HL-60/S4 treated with retinoic acid at 250 ng/mL for 4 days and 3 days (cell line): ENCODE results near the gene CCDC14.
"Not testable (repeated sequence)": the region's sequence is repeated elsewhere in the genome, so short reads cannot be mapped to it uniquely, and the experiment has no call there.

Experiments used
- in situ Hi-C: fragments of 300-500 bp; cut with MboI; formaldehyde crosslinking; loops from 2 replicates; pipeline ENCODE4 v1.7.0; 2022; ENCODE audit warnings: low sequenced_read_pairs

CCDC14 gene

GRCh38 chr3:123914829-123915228, 46.2 kb downstream of the CCDC14 start:
- in situ Hi-C loops = no loop called here

GRCh38 chr3:123909785-123910184, 51.2 kb downstream of the CCDC14 start:
- in situ Hi-C loops = no loop called here

- in situ Hi-C loops = no loop called here
Observed at GRCh38 chr3:123907720-123908119, 53.3 kb downstream of the CCDC14 start.

GRCh38 chr3:123899300-123899865, 61.6 kb downstream of the CCDC14 start:
- in situ Hi-C loops = no loop called here

GRCh38 chr3:123893012-123893411, 68.0 kb downstream of the CCDC14 start:
- in situ Hi-C loops = no loop called here

GRCh38 chr3:123892195-123892594, 68.8 kb downstream of the CCDC14 start:
- in situ Hi-C loops = no loop called here

- in situ Hi-C loops = not testable (repeated sequence)
Observed at GRCh38 chr3:123890991-123891390, 70.0 kb downstream of the CCDC14 start.

GRCh38 chr3:123890162-123890561, 70.9 kb downstream of the CCDC14 start:
- in situ Hi-C loops = not testable (repeated sequence)

GRCh38 chr3:123884993-123885392, 76.0 kb downstream of the CCDC14 start:
- in situ Hi-C loops = no loop called here

- in situ Hi-C loops = no loop called here
Observed at GRCh38 chr3:123884203-123884831, 76.7 kb downstream of the CCDC14 start, which contains the start of gene MYLK. Gene MYLK, minus strand, starts transcription at chr3:123884332. Its CDS starts 90,491 bp downstream, at chr3:123793841.

GRCh38 chr3:123883701-123884202, 77.3 kb downstream of the CCDC14 start:
- in situ Hi-C loops = no loop called here

GRCh38 chr3:123883111-123883510, 77.9 kb downstream of the CCDC14 start:
- in situ Hi-C loops = no loop called here

- in situ Hi-C loops = no loop called here
Observed at GRCh38 chr3:123881771-123882170, 79.3 kb downstream of the CCDC14 start.

GRCh38 chr3:123880998-123881561, 79.9 kb downstream of the CCDC14 start:
- in situ Hi-C loops = no loop called here

- in situ Hi-C loops = no loop called here
Observed at GRCh38 chr3:123878807-123879206, 82.2 kb downstream of the CCDC14 start.

GRCh38 chr3:123877965-123878364, 83.1 kb downstream of the CCDC14 start:
- in situ Hi-C loops = no loop called here

GRCh38 chr3:123877466-123877865, 83.6 kb downstream of the CCDC14 start:
- in situ Hi-C loops = no loop called here

GRCh38 chr3:123876858-123877257, 84.2 kb downstream of the CCDC14 start:
- in situ Hi-C loops = no loop called here

GRCh38 chr3:123872621-123873020, 88.4 kb downstream of the CCDC14 start:
- in situ Hi-C loops = no loop called here

GRCh38 chr3:123871946-123872345, 89.1 kb downstream of the CCDC14 start:
- in situ Hi-C loops = no loop called here

GRCh38 chr3:123870033-123870432, 91.0 kb downstream of the CCDC14 start:
- in situ Hi-C loops = no loop called here

- in situ Hi-C loops = no loop called here
Observed at GRCh38 chr3:123869165-123869564, 91.9 kb downstream of the CCDC14 start.
